Measurements from ENCODE around the gene ZNF76.

The ZNF76 gene

DNA sequence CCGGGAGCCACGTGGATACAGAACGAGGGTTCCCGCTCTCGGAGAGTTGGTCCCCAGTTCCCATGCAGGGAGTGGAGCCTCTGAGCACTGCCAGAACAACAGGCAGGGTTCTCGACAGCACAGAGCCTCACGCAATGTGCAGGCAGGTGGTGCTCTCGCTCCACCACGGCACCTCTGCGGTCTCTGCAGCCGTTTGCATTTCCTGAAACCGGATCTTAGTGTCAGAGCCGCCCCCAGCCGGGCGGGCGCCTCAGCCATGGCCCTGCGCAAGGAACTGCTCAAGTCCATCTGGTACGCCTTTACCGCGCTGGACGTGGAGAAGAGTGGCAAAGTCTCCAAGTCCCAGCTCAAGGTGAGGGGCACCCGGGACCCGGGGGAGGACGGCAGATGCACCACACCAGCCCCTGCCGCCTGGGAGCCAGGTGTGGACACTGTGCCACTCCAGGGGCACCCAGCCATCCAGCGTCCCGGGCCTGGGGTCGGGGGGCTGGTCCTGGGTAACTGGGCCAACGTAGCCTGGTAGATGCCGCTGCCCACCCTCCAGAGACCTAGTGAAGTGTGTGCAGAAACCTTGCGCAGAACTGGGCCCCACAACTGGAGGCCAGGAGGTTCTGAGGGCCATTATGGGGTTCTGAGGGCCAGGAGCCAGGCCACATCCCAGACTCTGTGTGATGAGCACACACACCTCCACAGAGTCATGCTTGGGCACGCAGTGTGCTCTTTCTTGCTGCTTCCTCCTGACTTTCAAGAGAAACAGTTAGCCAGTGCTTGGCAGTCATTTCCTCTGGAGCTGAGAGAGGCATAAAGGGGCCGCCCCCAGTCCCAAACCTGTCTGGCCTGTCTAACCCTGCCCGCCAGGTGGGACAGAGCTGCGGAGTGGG lies 38.3 kb downstream of the ZNF76 start, which contains the start of gene DEF6:
Gene DEF6 (plus strand): TSS at position 218 of the 881 bp plus-strand sequence. CDS start 39 bp downstream, at position 257.
- Histone ChIP-seq H2BK12ac (ENCODE audit: low read length in 2 of 2) (peak within 1 kb of the TSS; percentile 45 to 67), H3K27ac (ENCODE audit: low read length, poor library complexity, severe bottlenecking) (no peak within 1 kb of the TSS), H4K8ac (ENCODE audit: low read length) (peak within 1 kb of the TSS; percentile 91), H4K91ac (ENCODE audit: low read length) (peak within 1 kb of the TSS; percentile 64), H3K27me3 (ENCODE audit: control insufficient read depth in 1 of 2, insufficient read depth in 1 of 2, low read length in 2 of 2) (no peaks in the 10 kb centered on the region), H3K4ac (ENCODE audit: low read depth in 1 of 2, low read length in 2 of 2) (peak within 1 kb of the TSS in 1 of 2 experiments; percentile 70), H2AFZ (ENCODE audit: low read depth, low read length) (no peak within 1 kb of the TSS), H3K4me1 (ENCODE audit: control insufficient read depth, insufficient read depth, low read depth, low read length) (peaks cover 12% of the 10 kb centered on the region), H3K79me1 (replicated peaks; ENCODE audit: low read length, poor library complexity, severe bottlenecking) (no peaks in the 10 kb centered on the region), H3K14ac (ENCODE audit: low read length in 2 of 2) (peak within 1 kb of the TSS in 1 of 2 experiments; percentile 80), H3K4me2 (ENCODE audit: low read length, poor library complexity, severe bottlenecking) (peak within 1 kb of the TSS; percentile 59), H3K9me3 (ENCODE audit: control insufficient read depth, low read length) (no peaks in the 10 kb centered on the region), H2BK5ac (ENCODE audit: low read depth, low read length, poor library complexity, severe bottlenecking) (no peak within 1 kb of the TSS), H3K4me3 (ENCODE audit: insufficient read depth in 1 of 2, low read depth in 1 of 2, low read length in 2 of 2) (peak within 1 kb of the TSS in 1 of 2 experiments; percentile 18), H3K18ac (ENCODE audit: low read depth in 1 of 2, low read length in 2 of 2) (peak within 1 kb of the TSS; percentile 68 to 86), H2AK5ac (ENCODE audit: low read length, severe bottlenecking) (no peak within 1 kb of the TSS), H2BK120ac (ENCODE audit: low read depth, low read length) (no peak within 1 kb of the TSS), H3K9ac (ENCODE audit: low read length) (no peak within 1 kb of the TSS), H3K36me3 (ENCODE audit: control insufficient read depth in 1 of 2, insufficient read depth in 2 of 2, low read depth in 1 of 2, low read length in 2 of 2) (peaks cover 28 to 36% of the 10 kb centered on the region in 2 experiments), H2BK15ac (ENCODE audit: low read depth, poor library complexity, severe bottlenecking) (peak within 1 kb of the TSS; percentile 61), H3K23ac (ENCODE audit: low read length in 2 of 2) (no peak within 1 kb of the TSS)
- 37% methylated on average over 34 of the region's 35 CpGs for WGBS
- DNase-seq = peak; percentile 84

DNA sequence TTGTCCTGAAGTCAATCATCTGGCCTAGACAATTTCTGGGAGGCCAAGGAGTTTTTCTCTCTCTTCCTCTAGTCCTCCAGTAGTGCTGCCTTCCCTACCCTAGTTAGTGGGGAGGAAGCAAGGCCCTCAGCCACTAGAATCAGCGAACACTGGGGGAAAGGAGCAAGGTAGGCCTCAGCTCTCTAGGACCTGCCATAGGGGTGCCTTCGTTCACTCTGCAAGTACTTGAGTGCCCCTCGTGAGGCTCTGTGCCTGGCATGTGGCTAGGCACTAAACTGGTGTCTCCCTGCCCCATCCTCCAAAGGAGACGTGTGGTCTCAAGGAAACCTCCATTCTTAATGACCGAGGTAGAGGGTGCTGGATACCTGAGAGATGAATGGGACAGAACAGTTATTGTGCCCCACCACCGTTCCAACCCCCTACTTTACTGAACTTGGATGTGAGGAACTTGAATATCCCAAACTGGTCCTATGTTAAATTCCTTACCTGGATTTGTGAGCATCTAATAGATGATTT lies 39.1 kb downstream of the ZNF76 start:
- Histone ChIP-seq H2AK5ac (ENCODE audit: low read length, severe bottlenecking) (no peak overlapping the region), H3K36me3 (ENCODE audit: control insufficient read depth in 1 of 2, insufficient read depth in 2 of 2, low read depth in 1 of 2, low read length in 2 of 2) (peaks cover 22 to 27% of the 10 kb centered on the region in 2 experiments), H3K9ac (ENCODE audit: low read length) (no peak overlapping the region), H2AFZ (ENCODE audit: low read depth, low read length) (no peak overlapping the region), H3K79me1 (replicated peaks; ENCODE audit: low read length, poor library complexity, severe bottlenecking) (no peaks in the 10 kb centered on the region), H3K4me2 (ENCODE audit: low read length, poor library complexity, severe bottlenecking) (no peak overlapping the region), H3K14ac (ENCODE audit: low read length in 2 of 2) (no peak overlapping the region), H3K9me3 (ENCODE audit: control insufficient read depth, low read length) (no peaks in the 10 kb centered on the region), H4K91ac (ENCODE audit: low read length) (no peak overlapping the region), H3K27me3 (ENCODE audit: control insufficient read depth in 1 of 2, insufficient read depth in 1 of 2, low read length in 2 of 2) (no peaks in the 10 kb centered on the region), H3K4me1 (ENCODE audit: control insufficient read depth, insufficient read depth, low read depth, low read length) (peaks cover 14% of the 10 kb centered on the region), H3K4ac (ENCODE audit: low read depth in 1 of 2, low read length in 2 of 2) (no peak overlapping the region), H3K23ac (ENCODE audit: low read length in 2 of 2) (no peak overlapping the region), H2BK5ac (ENCODE audit: low read depth, low read length, poor library complexity, severe bottlenecking) (no peak overlapping the region), H2BK15ac (ENCODE audit: low read depth, poor library complexity, severe bottlenecking) (peak overlapping the region; percentile 29), H4K8ac (ENCODE audit: low read length) (no peak overlapping the region), H3K27ac (ENCODE audit: low read length, poor library complexity, severe bottlenecking) (no peak overlapping the region), H3K18ac (ENCODE audit: low read depth in 1 of 2, low read length in 2 of 2) (no peak overlapping the region), H2BK12ac (ENCODE audit: low read length in 2 of 2) (no peak overlapping the region), H3K4me3 (ENCODE audit: insufficient read depth in 1 of 2, low read depth in 1 of 2, low read length in 2 of 2) (no peak overlapping the region), H2BK120ac (ENCODE audit: low read depth, low read length) (no peak overlapping the region)
- DNase-seq = no peak
- WGBS = 98% methylated on average over 6 of the region's 6 CpGs

DNA sequence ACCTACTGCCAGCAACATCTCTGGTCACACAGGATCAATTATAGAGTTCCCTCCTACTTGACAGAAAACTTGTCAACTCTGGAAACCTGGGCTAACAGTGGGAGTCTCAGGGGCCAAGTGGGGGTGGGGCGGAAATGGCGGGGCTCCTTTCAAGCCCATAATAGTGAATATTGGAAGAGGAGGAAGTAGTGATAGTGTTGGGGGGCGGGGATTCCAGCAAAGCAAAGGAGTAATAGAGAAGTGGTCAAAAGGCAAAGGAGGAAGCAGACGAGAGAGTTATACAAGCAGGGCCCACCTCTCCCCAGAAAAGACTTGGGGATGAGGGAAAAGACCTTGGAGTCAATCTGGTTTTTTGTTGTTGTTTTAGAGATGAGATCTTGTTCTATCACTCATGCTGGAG lies 40.1 kb downstream of the ZNF76 start:
- Histone ChIP-seq H3K9ac (ENCODE audit: low read length) (no peak overlapping the region), H2BK12ac (ENCODE audit: low read length in 2 of 2) (no peak overlapping the region), H2BK15ac (ENCODE audit: low read depth, poor library complexity, severe bottlenecking) (no peak overlapping the region), H3K27ac (ENCODE audit: low read length, poor library complexity, severe bottlenecking) (no peak overlapping the region), H4K8ac (ENCODE audit: low read length) (no peak overlapping the region), H3K4ac (ENCODE audit: low read depth in 1 of 2, low read length in 2 of 2) (no peak overlapping the region), H3K4me2 (ENCODE audit: low read length, poor library complexity, severe bottlenecking) (no peak overlapping the region), H3K9me3 (ENCODE audit: control insufficient read depth, low read length) (no peaks in the 10 kb centered on the region), H2AK5ac (ENCODE audit: low read length, severe bottlenecking) (no peak overlapping the region), H3K14ac (ENCODE audit: low read length in 2 of 2) (no peak overlapping the region), H3K36me3 (ENCODE audit: control insufficient read depth in 1 of 2, insufficient read depth in 2 of 2, low read depth in 1 of 2, low read length in 2 of 2) (peaks cover 17 to 19% of the 10 kb centered on the region in 2 experiments), H3K27me3 (ENCODE audit: control insufficient read depth in 1 of 2, insufficient read depth in 1 of 2, low read length in 2 of 2) (no peaks in the 10 kb centered on the region), H3K4me1 (ENCODE audit: control insufficient read depth, insufficient read depth, low read depth, low read length) (peaks cover 14% of the 10 kb centered on the region), H3K4me3 (ENCODE audit: insufficient read depth in 1 of 2, low read depth in 1 of 2, low read length in 2 of 2) (no peak overlapping the region), H4K91ac (ENCODE audit: low read length) (no peak overlapping the region), H2AFZ (ENCODE audit: low read depth, low read length) (no peak overlapping the region), H2BK5ac (ENCODE audit: low read depth, low read length, poor library complexity, severe bottlenecking) (no peak overlapping the region), H3K79me1 (replicated peaks; ENCODE audit: low read length, poor library complexity, severe bottlenecking) (no peaks in the 10 kb centered on the region), H3K23ac (ENCODE audit: low read length in 2 of 2) (no peak overlapping the region), H2BK120ac (ENCODE audit: low read depth, low read length) (no peak overlapping the region), H3K18ac (ENCODE audit: low read depth in 1 of 2, low read length in 2 of 2) (no peak overlapping the region)
- no peak for DNase-seq
- WGBS = 95% methylated on average over 4 of the region's 4 CpGs

DNA sequence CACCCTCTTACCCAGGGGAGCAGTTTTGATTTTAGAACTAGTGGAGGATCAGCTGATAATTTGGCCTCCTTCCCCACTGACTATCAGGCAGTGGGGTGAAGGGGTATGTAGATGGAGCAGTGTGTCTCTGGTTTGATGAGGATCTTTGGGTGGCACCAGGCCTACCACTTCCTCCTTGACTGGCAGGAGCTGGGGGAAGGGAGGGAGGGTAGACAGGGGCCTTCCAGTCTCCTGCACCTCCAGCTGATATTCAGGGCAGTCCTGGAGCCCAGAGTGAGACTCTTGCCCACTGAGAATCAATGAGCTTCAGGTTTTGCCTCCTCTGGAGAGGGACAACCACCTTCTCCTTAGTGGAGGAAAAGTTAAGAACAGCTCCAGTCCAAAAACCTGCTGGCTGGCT lies 41.3 kb downstream of the ZNF76 start:
- Histone ChIP-seq H2AK5ac (ENCODE audit: low read length, severe bottlenecking) (no peak overlapping the region), H2BK5ac (ENCODE audit: low read depth, low read length, poor library complexity, severe bottlenecking) (no peak overlapping the region), H3K4me2 (ENCODE audit: low read length, poor library complexity, severe bottlenecking) (no peak overlapping the region), H3K27me3 (ENCODE audit: control insufficient read depth in 1 of 2, insufficient read depth in 1 of 2, low read length in 2 of 2) (no peaks in the 10 kb centered on the region), H3K4me3 (ENCODE audit: insufficient read depth in 1 of 2, low read depth in 1 of 2, low read length in 2 of 2) (no peak overlapping the region), H4K91ac (ENCODE audit: low read length) (no peak overlapping the region), H4K8ac (ENCODE audit: low read length) (no peak overlapping the region), H2BK15ac (ENCODE audit: low read depth, poor library complexity, severe bottlenecking) (no peak overlapping the region), H3K18ac (ENCODE audit: low read depth in 1 of 2, low read length in 2 of 2) (no peak overlapping the region), H3K23ac (ENCODE audit: low read length in 2 of 2) (peak overlapping the region in 1 of 2 experiments; percentile 36), H3K27ac (ENCODE audit: low read length, poor library complexity, severe bottlenecking) (no peak overlapping the region), H3K4ac (ENCODE audit: low read depth in 1 of 2, low read length in 2 of 2) (no peak overlapping the region), H2BK12ac (ENCODE audit: low read length in 2 of 2) (no peak overlapping the region), H3K36me3 (ENCODE audit: control insufficient read depth in 1 of 2, insufficient read depth in 2 of 2, low read depth in 1 of 2, low read length in 2 of 2) (peaks cover 7 to 9% of the 10 kb centered on the region in 2 experiments), H3K14ac (ENCODE audit: low read length in 2 of 2) (no peak overlapping the region), H2BK120ac (ENCODE audit: low read depth, low read length) (no peak overlapping the region), H3K79me1 (replicated peaks; ENCODE audit: low read length, poor library complexity, severe bottlenecking) (no peaks in the 10 kb centered on the region), H3K4me1 (ENCODE audit: control insufficient read depth, insufficient read depth, low read depth, low read length) (peaks cover 14% of the 10 kb centered on the region), H2AFZ (ENCODE audit: low read depth, low read length) (no peak overlapping the region), H3K9me3 (ENCODE audit: control insufficient read depth, low read length) (no peaks in the 10 kb centered on the region), H3K9ac (ENCODE audit: low read length) (no peak overlapping the region)
- no peak for DNase-seq
